CD4-positive, alpha-beta T cell (primary cell): ENCODE results near the gene SMURF2. TPM values are rescaled to one million over a fixed set of nuclear protein-coding genes. Genes with fewer than 3 reads are reported as not detected.
A peak's percentile ranks its signal among the peaks of the same experiment; 100 is the strongest.

Experiments
- ATAC-seq: fragments of 200-7000 bp; cut with Tn5 transposase; one replicate; pipeline ENCODE4 v1.10.0; 2022; ENCODE audit warnings: mild to moderate bottlenecking; ENCODE audit not compliant: poor library complexity
- CTCF ChIA-PET: fragments of 350-600 bp; sonication (Branson Sonifier 250); formaldehyde crosslinking; loops from one replicate; lab custom pipeline; 2021; ENCODE audit warnings: antibody characterized with exemption, inconsistent platforms; lab: Charles Lee
- POLR2A ChIA-PET: fragments of 350-600 bp; sonication (Branson Sonifier 250); formaldehyde crosslinking; loops from one replicate; lab custom pipeline; 2021; ENCODE audit warnings: antibody characterized with exemption, inconsistent platforms; lab: Charles Lee
- DNase-seq, 14 experiments: peaks; one replicate each; pipeline ENCODE4 v3.0.0-alpha.2; 2013 to 2020; ENCODE audit warnings: mixed read lengths in 2 of 14
- H3K27ac ChIP-seq, 2 donors: one replicate each; pipeline versions ENCODE4 v1.5.1 to v1.7.0; 2013; ENCODE audit warnings: low read length in 2 of 2, low read depth in 1 of 2, mild to moderate bottlenecking in 1 of 2
- H3K27me3 ChIP-seq, 2 experiments: 1 replicate in 1 of 2; 2 replicates in 1 of 2; pipeline versions ENCODE4 v1.6.1 to v1.7.0; 2013; ENCODE audit warnings: low read length in 2 of 2, control low read depth in 1 of 2, mild to moderate bottlenecking in 1 of 2, moderate library complexity in 1 of 2; ENCODE audit not compliant: insufficient read depth in 2 of 2, control insufficient read depth in 1 of 2
- H3K36me3 ChIP-seq: one replicate; pipeline ENCODE4 v1.6.1; 2013; ENCODE audit warnings: low read length, control low read depth; ENCODE audit not compliant: insufficient read depth
- H3K4me1 ChIP-seq: one replicate; pipeline ENCODE4 v1.6.1; 2013; ENCODE audit warnings: low read length, control low read depth; ENCODE audit not compliant: insufficient read depth
- H3K4me3 ChIP-seq: one replicate; pipeline ENCODE4 v1.5.1; 2013; ENCODE audit warnings: mild to moderate bottlenecking, low read length, moderate library complexity
- H3K9me3 ChIP-seq, 2 experiments: 1 replicate in 1 of 2; 2 replicates in 1 of 2; pipeline versions ENCODE4 v1.6.1 to v1.7.0; 2013; ENCODE audit warnings: low read length in 2 of 2, mild to moderate bottlenecking in 2 of 2, control low read depth in 1 of 2, moderate library complexity in 1 of 2; ENCODE audit not compliant: control insufficient read depth in 1 of 2, insufficient read depth in 1 of 2
- H3K27ac Mint-ChIP-seq: one replicate; pipeline ENCODE4 v1.8.0; 2020; ENCODE audit warnings: mixed read lengths
- H3K27me3 Mint-ChIP-seq: one replicate; pipeline ENCODE4 v1.8.0; 2021; ENCODE audit warnings: mixed read lengths
- H3K36me3 Mint-ChIP-seq: one replicate; pipeline ENCODE4 v1.8.0; 2021; ENCODE audit warnings: low read depth, mixed read lengths
- H3K4me1 Mint-ChIP-seq: one replicate; pipeline ENCODE4 v1.8.0; 2021; ENCODE audit warnings: low read depth, mixed read lengths
- H3K4me3 Mint-ChIP-seq: one replicate; pipeline ENCODE4 v1.8.0; 2020; ENCODE audit warnings: mild to moderate bottlenecking, mixed read lengths
- H3K9me3 Mint-ChIP-seq: one replicate; pipeline ENCODE4 v1.8.0; 2020; ENCODE audit warnings: mixed read lengths
- intact Hi-C, 2 experiments: fragments of 100-400 bp; cut with DNase I in 1 of 2; cut with micrococcal nuclease in 1 of 2; formaldehyde crosslinking; loops; one replicate each; pipeline versions ENCODE4 v1.15.1 to v1.9.0; 2023 to 2025; cut with DNase I, micrococcal nuclease
- total RNA-seq, 174 experiments: library from RNA in 2 of 174; stranded (reverse) in 2 of 174; gene quantifications; one replicate each; pipeline ENCODE4 v1.2.3 and lab custom pipeline; 2021 to 2026
- TF ChIP-seq, protein P1 (sequence below): fragments of 200-600 bp; IDR thresholded peaks from one replicate; pipeline ENCODE4 v1.8.0; 2022; ENCODE audit warnings: antibody characterized with exemption, mild to moderate bottlenecking

SMURF2 gene
- total RNA-seq, 2 experiments from 2014 or later, result 28.0 to 29.7 TPM

DNA sequence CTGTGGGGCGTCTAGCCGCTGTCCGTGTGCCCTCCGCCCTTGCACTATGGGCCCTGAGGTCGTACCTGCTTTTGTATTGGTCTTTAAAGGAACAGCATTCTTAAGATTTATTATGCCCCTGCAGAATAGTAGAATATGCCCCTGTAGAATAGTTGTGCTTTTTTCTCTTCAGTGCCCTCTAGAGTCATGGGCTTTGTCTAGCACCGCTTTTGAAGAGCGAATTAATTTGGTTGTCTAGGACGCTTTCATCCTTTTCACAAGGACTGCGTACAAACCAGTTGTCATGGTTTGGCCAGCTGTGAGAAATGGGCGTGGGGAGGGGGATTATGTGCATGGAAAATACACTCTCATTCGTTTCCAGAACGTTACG lies 154.7 kb downstream of the SMURF2 start:
- H3K4me1 ChIP-seq, result peaks cover 27% of the 10 kb centered on the region
- TF ChIP-seq, protein P1, sequence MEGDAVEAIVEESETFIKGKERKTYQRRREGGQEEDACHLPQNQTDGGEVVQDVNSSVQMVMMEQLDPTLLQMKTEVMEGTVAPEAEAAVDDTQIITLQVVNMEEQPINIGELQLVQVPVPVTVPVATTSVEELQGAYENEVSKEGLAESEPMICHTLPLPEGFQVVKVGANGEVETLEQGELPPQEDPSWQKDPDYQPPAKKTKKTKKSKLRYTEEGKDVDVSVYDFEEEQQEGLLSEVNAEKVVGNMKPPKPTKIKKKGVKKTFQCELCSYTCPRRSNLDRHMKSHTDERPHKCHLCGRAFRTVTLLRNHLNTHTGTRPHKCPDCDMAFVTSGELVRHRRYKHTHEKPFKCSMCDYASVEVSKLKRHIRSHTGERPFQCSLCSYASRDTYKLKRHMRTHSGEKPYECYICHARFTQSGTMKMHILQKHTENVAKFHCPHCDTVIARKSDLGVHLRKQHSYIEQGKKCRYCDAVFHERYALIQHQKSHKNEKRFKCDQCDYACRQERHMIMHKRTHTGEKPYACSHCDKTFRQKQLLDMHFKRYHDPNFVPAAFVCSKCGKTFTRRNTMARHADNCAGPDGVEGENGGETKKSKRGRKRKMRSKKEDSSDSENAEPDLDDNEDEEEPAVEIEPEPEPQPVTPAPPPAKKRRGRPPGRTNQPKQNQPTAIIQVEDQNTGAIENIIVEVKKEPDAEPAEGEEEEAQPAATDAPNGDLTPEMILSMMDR, result peak; percentile 73
- H3K27ac ChIP-seq, result peak overlapping the region; percentile 99 to 100
- Mint-ChIP-seq H3K36me3 (peaks cover 96% of the 10 kb centered on the region), H3K4me3 (peak overlapping the region; percentile 99), H3K4me1 (peaks cover 59% of the 10 kb centered on the region), H3K27ac (peak overlapping the region; percentile 99), H3K27me3 (no peaks in the 10 kb centered on the region), H3K9me3 (no peaks in the 10 kb centered on the region)
- intact Hi-C loops, result loop anchor here (2.0 to 10.0 kb wide), 7 partner anchors 140 to 885 kb away; partner anchors contain the start of genes ICAM2 (in 1 of the 2), LIMD2 (in 1 of the 2), MAP3K3 (in 1 of the 2) and SMARCD2 (in 1 of the 2)
- DNase-seq, result peak in 8 of 14 experiments; percentile 7 to 83 (median 36)
- H3K27me3 ChIP-seq, result no peaks in the 10 kb centered on the region
- no peaks in the 10 kb centered on the region for H3K9me3 ChIP-seq
- ChIA-PET POLR2A (interaction anchor here (0.6 to 7.4 kb wide), 51 partner anchors 9 to 1824 kb away, joined by 3 to 453 read pairs (median 7); partner anchors contain the start of genes CCDC47, DDX42, ERN1 and ICAM2), CTCF (interaction anchor here (0.8 to 4.0 kb wide), 7 partner anchors 10 to 182 kb away, joined by 3 to 40 read pairs (median 3); partner anchors contain the start of gene POLG2)
- peak; percentile 38 for ATAC-seq
- peaks cover 61% of the 10 kb centered on the region for H3K36me3 ChIP-seq
- H3K4me3 ChIP-seq, result peak overlapping the region; percentile 90

DNA sequence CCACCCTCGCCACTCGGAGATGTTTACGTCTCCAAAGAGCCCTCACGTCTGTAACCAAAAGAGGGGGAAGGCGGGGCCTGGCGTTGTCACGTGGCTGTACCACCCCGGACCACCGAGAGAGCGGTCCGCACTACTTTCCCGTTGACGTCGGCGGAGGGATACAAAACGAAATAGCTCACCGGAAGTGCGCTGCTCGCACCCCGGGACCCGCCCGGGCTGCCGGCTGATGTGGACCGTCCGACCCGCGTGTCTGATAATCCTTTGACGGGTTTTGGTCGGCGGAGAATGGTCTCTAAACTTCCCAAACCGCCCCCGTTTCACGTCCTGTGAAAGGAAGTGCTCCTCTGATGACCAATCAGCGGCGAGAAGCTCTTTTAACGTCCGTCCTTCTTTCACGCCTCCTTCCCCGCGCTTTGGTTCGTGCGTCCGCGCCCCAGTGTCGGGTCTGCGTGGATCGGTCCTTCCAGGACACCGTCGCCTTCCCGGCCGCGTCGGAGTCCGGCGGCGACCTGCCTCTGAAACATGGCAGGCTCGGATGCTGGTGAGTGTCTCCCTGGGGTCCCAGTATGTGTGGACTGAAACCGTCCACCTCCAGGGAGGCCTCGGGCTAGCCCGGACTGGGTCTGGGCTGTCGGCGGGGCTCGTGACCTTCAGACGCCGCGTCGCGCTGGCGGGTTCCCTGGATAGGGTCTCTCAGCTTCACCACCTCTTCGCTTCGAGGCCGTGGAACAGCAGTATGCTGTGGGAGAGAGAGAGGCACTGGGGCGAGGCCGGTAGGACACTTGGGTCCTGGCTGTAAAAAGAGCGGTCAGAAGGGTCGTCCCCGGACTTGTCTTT lies 155.3 kb downstream of the SMURF2 start, which contains the start of gene CEP95:
TSS of gene CEP95 (plus strand) at position 402 of the 837 bp plus-strand sequence. CDS start at position 523, 121 bp downstream.
- POLR2A ChIA-PET, result interaction anchor here (0.6 to 7.4 kb wide), 57 partner anchors 10 to 1824 kb away, joined by 3 to 453 read pairs (median 6); partner anchors contain the start of genes CCDC47, DDX42, ERN1 and ICAM2
- Histone ChIP-seq H3K4me1 (peaks cover 28% of the 10 kb centered on the region), H3K9me3 (no peaks in the 10 kb centered on the region), H3K27ac (peak within 1 kb of the TSS; percentile 99 to 100), H3K27me3 (no peaks in the 10 kb centered on the region), H3K36me3 (peaks cover 64% of the 10 kb centered on the region), H3K4me3 (peak within 1 kb of the TSS; percentile 90)
- Mint-ChIP-seq H3K27ac (peak within 1 kb of the TSS; percentile 99), H3K4me1 (peaks cover 61% of the 10 kb centered on the region), H3K9me3 (no peaks in the 10 kb centered on the region), H3K4me3 (peak within 1 kb of the TSS; percentile 99), H3K27me3 (no peaks in the 10 kb centered on the region), H3K36me3 (peaks cover 96% of the 10 kb centered on the region)
- intact Hi-C loops, result loop anchor here (1.0 to 10.0 kb wide), 9 partner anchors 9 to 884 kb away; partner anchors contain the start of genes POLG2 (in 2 of the 2), ICAM2 (in 1 of the 2), LIMD2 (in 1 of the 2) and MAP3K3 (in 1 of the 2)
- ATAC-seq, result peak; percentile 44
- TF ChIP-seq, protein P1, result no peak
- DNase-seq, result peak; percentile 89 to 98 (median 94)
- CTCF ChIA-PET, result interaction anchor here (0.8 to 4.0 kb wide), 5 partner anchors 9 to 87 kb away, joined by 3 to 40 read pairs (median 26); partner anchors contain the start of gene POLG2

DNA sequence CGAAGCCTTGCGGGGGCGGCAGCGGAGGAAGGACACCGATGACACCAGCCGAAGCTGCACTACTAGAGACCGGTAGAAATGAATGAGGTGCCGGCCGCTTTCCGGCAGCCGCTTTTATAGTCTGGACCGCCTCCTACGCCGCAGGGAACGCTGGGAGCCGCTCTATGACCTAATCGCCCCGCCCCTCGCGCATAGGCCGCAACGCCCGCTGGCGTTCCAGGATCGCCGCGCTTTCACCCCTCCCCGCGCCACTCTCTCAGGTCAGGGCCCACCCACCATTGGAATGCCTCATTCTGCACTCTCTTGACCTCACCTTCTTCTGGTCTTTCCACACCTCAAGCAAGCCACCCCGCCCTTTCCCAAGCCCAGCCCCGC lies 155.9 kb downstream of the SMURF2 start, which contains the start of gene DDX5:
TSS of gene DDX5 (minus strand) at position 89 of the 375 bp plus-strand sequence. CDS start 170 bp downstream, outside the sequence.
- ChIA-PET POLR2A (interaction anchor here (0.6 to 7.4 kb wide), 63 partner anchors 11 to 1825 kb away, joined by 3 to 453 read pairs (median 6); partner anchors contain the start of genes CCDC47, DDX42, ERN1 and ICAM2), CTCF (interaction anchor here (3.6 to 4.0 kb wide), 3 partner anchors 9 to 87 kb away, joined by 26 to 40 read pairs (median 33); partner anchors contain the start of gene POLG2)
- Mint-ChIP-seq H3K4me1 (peaks cover 61% of the 10 kb centered on the region), H3K27me3 (no peaks in the 10 kb centered on the region), H3K9me3 (no peaks in the 10 kb centered on the region), H3K36me3 (peaks cover 96% of the 10 kb centered on the region), H3K4me3 (peak within 1 kb of the TSS; percentile 99), H3K27ac (peak within 1 kb of the TSS; percentile 99)
- peak within 1 kb of the TSS; percentile 99 to 100 for H3K27ac ChIP-seq
- peak; percentile 95 to 99 (median 98) for DNase-seq
- ATAC-seq, result peak; percentile 65
- H3K36me3 ChIP-seq, result peaks cover 64% of the 10 kb centered on the region
- peaks cover 32% of the 10 kb centered on the region for H3K4me1 ChIP-seq
- no peaks in the 10 kb centered on the region for H3K27me3 ChIP-seq
- intact Hi-C loops, result loop anchor here (1.0 to 10.0 kb wide), 9 partner anchors 9 to 884 kb away; partner anchors contain the start of genes POLG2 (in 2 of the 2), ICAM2 (in 1 of the 2), LIMD2 (in 1 of the 2) and MAP3K3 (in 1 of the 2)
- TF ChIP-seq, protein P1, result no peak
- H3K4me3 ChIP-seq, result peak within 1 kb of the TSS; percentile 90
- no peaks in the 10 kb centered on the region for H3K9me3 ChIP-seq
